ENCODE results near the gene RPS6KL1.
A peak's percentile ranks its signal among the peaks of the same experiment; 100 is the strongest.

RPS6KL1 gene

DNA sequence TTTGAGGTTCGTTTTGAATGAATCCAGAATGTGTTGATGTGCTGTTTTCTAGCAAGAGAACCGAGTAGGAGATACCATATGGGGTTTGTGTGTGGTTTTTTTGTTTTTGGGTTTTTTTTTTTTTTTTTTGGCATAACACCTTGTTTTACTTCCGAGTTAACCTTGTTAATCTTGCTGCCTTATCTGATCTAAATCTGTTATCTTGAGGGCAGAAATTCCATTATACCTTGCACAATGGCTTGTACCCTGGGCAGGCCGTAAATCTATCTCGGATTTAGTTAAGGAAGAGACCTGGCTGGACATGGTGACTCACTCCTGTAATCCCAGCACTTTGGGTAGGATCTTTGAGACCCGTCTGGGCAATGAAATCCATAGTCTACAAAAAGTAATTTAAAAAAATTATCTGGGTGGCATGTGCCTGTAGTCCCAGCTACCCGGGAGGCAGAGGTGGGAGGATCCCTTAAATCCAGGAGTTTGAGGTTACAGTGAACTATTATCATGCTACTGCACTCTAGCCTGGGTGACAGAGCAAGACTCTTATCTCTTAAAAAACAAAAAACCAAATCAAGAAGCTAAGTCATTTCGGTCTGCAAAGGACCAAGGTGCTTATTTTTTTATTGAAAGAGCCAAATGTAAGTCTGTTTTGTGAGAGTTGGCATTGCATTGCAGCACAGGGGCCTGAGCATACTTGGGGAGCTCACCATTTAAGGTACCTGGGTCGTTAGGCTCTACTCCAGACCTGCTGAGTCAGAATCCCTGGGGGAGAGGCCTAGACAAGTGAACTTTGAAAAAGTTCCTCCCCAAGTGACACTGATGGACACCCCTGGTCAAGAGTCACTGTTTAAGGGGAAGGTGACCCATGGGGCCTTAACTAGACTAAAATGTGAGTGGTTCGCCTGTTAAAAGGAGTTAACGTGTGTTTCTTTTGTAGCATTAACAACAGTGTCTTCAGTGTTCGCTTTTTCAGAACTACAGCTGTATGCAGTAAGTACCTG, 34.6 kb downstream of the RPS6KL1 start:
- TF ChIP-seq ZFP3 (CRISPR knock-in tag; IDR thresholded peaks at IDR 0.05), result no peak
- peak; percentile 92 for TF ChIP-seq ISL1 (CRISPR knock-in tag; IDR thresholded peaks at IDR 0.05)
- ATAC-seq, result peak; percentile 71

DNA sequence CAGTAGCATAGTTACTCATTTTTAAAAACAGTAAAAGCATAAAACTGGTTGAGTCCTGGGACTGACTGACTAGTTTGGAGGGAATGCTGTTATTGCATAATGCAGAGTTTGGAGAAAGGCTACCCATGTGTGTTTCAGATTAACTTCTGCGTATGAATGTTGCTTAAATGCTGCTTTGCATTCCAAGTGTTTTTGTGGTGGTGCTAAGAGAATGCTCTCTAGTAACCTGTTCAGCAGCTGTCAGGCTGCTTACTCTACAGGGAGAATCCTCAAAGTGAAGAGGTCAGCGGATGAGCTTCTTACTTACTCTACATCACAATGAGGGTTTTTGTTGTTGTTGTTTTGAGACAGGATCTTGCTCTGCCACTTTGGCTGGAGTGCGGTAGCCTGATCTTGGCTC, 37.1 kb downstream of the RPS6KL1 start:
- ATAC-seq, result peak; percentile 53
- TF ChIP-seq, protein P1, sequence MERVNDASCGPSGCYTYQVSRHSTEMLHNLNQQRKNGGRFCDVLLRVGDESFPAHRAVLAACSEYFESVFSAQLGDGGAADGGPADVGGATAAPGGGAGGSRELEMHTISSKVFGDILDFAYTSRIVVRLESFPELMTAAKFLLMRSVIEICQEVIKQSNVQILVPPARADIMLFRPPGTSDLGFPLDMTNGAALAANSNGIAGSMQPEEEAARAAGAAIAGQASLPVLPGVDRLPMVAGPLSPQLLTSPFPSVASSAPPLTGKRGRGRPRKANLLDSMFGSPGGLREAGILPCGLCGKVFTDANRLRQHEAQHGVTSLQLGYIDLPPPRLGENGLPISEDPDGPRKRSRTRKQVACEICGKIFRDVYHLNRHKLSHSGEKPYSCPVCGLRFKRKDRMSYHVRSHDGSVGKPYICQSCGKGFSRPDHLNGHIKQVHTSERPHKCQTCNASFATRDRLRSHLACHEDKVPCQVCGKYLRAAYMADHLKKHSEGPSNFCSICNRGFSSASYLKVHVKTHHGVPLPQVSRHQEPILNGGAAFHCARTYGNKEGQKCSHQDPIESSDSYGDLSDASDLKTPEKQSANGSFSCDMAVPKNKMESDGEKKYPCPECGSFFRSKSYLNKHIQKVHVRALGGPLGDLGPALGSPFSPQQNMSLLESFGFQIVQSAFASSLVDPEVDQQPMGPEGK (CRISPR knock-in tag; IDR thresholded peaks at IDR 0.05; ENCODE audit: borderline replicate concordance), result no peak
- TF ChIP-seq ZC3H10 (CRISPR knock-in tag; IDR thresholded peaks at IDR 0.05), result no peak

DNA sequence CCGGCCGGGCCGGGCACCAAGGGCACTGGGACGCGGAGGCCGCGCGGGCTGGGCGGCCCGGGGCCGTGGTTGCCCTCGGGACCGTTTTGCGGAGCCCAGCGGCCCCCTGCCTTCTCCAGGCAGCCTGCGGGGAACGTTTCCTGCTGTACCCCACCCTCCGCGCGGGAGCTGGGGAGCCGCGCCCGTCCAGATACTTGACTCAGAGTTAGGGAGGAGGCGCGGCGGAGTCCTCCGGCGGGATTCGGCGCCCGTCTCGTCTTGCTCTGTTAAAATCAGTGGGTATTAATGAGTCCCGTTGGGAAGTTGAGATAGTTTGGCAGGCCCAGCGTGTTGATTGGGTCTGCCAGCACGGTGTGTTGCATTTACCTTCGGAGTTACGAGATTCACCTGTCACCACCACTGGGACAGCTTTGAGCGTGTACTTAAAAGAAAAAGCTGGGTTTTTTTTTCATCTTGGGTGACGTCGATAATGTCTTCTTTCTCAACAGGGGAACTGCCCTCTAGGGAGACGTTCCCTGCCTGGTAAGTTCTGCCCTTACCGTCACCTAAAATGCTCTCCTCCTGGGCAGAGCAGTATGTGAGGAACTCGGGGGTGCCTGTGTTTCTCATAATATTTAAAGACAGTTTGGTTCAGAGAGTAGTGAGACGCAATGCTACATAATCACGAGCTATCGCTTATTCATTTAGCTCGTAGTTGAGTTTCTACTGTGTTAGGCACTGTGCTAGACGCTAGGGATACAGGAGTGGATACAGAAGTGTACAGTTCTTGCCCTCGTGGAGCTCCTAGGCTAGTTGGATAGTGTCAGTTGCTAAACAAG, 40.7 kb downstream of the RPS6KL1 start:
- no peak for TF ChIP-seq ZFP3 (CRISPR knock-in tag; IDR thresholded peaks at IDR 0.05)
- ATAC-seq, result peak; percentile 50

DNA sequence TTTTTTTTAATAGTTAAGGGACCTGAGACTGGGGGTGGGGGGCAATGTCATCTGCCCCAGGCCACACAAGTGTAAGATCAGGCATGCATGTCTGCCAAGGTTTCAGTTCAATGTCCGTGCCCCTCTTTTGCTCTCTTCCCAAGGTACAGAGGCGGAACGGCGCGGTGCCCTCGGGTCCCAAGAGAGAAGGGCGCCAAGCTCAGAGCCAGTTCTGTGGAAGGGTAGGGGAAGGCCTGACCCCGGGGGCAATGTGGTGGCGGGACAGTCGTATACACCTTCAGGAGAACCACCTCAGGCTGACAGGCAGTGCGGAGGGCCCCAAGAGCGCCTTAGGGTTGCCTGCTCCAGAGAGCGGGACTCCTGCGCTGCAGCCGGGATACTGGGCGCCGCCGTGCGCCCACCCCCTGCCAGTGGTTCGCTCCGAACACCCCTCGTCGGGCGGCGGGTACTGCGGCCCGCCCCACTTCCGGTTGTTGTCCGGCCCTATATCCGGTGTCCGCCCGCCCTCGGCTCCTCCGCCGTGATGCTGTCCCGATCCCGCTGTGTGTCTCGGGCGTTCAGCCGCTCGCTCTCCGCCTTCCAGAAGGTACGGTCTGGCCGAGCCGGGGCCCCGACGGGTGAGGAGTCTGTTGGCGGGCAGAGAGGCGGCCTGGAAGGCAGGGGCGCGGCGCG, 41.5 kb downstream of the RPS6KL1 start, which contains the start of gene DLST:
Gene DLST, plus strand, starts transcription at position 486 of the 672 bp plus-strand sequence. Its CDS starts 38 bp downstream, at position 524.
- TF ChIP-seq ZFP3 (CRISPR knock-in tag; IDR thresholded peaks at IDR 0.05) (peak; percentile 86), GLIS3 (CRISPR knock-in tag; IDR thresholded peaks at IDR 0.05) (0 out of 2 replicates have a peak, but pooled peaks have one; percentile 15), ZNF565 (CRISPR knock-in tag; conservative IDR thresholded peaks at IDR 0.05; ENCODE audit: low read depth) (no peak)
- TF ChIP-seq, protein P2, sequence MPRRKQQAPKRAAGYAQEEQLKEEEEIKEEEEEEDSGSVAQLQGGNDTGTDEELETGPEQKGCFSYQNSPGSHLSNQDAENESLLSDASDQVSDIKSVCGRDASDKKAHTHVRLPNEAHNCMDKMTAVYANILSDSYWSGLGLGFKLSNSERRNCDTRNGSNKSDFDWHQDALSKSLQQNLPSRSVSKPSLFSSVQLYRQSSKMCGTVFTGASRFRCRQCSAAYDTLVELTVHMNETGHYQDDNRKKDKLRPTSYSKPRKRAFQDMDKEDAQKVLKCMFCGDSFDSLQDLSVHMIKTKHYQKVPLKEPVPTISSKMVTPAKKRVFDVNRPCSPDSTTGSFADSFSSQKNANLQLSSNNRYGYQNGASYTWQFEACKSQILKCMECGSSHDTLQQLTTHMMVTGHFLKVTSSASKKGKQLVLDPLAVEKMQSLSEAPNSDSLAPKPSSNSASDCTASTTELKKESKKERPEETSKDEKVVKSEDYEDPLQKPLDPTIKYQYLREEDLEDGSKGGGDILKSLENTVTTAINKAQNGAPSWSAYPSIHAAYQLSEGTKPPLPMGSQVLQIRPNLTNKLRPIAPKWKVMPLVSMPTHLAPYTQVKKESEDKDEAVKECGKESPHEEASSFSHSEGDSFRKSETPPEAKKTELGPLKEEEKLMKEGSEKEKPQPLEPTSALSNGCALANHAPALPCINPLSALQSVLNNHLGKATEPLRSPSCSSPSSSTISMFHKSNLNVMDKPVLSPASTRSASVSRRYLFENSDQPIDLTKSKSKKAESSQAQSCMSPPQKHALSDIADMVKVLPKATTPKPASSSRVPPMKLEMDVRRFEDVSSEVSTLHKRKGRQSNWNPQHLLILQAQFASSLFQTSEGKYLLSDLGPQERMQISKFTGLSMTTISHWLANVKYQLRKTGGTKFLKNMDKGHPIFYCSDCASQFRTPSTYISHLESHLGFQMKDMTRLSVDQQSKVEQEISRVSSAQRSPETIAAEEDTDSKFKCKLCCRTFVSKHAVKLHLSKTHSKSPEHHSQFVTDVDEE (CRISPR knock-in tag; IDR thresholded peaks at IDR 0.05), result peak; percentile 63
- ATAC-seq, result peak; percentile 92

DNA sequence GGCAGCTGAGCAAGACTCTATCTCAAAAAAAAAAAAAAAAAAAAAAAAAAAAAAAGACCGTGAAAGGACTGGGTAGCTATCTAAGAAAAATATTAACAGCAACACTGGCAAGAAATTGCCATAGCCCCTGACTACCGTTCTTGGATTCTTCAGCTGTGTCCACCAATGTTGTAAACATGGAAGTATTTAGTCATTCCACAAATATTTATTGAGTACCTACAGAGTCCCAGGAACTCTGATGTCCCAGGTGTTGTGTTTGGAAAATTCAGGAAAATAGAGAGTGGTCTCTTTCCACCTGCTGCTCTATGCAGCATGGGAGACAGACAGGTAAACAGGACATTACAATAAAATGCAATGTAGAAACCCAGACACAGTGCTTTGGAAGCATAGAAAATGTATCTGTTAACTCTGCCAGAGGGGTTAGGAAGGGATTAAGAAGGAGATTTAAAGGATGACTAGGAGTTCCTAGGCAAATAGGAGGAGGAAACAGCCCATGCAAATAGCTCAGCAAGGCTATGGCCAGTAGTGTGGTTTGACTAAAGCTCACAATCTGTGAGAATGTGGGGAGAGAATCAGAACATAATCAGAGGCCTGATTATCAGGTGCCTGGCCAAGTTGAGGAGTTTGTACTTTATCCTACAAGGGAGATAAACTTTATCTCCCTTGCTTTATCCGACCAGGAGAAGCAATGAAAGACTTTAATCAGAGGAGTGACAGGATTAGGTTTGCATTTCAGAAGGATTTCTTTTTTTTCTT, 43.5 kb downstream of the RPS6KL1 start:
- no peak for ATAC-seq
- TF ChIP-seq, protein P2 (CRISPR knock-in tag; IDR thresholded peaks at IDR 0.05), result no peak
- TF ChIP-seq RARB (CRISPR knock-in tag; IDR thresholded peaks at IDR 0.05), result no peak
- TF ChIP-seq ZFP30 (CRISPR knock-in tag; IDR thresholded peaks at IDR 0.05), result no peak
- TF ChIP-seq BACH2 (CRISPR knock-in tag; IDR thresholded peaks at IDR 0.05; ENCODE audit: borderline replicate concordance), result no peak
- TF ChIP-seq ZFP3 (CRISPR knock-in tag; IDR thresholded peaks at IDR 0.05), result no peak
- TF ChIP-seq, protein P3, sequence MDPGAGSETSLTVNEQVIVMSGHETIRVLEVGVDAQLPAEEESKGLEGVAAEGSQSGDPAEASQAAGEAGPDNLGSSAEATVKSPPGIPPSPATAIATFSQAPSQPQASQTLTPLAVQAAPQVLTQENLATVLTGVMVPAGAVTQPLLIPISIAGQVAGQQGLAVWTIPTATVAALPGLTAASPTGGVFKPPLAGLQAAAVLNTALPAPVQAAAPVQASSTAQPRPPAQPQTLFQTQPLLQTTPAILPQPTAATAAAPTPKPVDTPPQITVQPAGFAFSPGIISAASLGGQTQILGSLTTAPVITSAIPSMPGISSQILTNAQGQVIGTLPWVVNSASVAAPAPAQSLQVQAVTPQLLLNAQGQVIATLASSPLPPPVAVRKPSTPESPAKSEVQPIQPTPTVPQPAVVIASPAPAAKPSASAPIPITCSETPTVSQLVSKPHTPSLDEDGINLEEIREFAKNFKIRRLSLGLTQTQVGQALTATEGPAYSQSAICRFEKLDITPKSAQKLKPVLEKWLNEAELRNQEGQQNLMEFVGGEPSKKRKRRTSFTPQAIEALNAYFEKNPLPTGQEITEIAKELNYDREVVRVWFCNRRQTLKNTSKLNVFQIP (CRISPR knock-in tag; IDR thresholded peaks at IDR 0.05; ENCODE audit: borderline replicate concordance, low read depth), result no peak
- no peak for TF ChIP-seq TOX (CRISPR knock-in tag; IDR thresholded peaks at IDR 0.05; ENCODE audit: borderline replicate concordance)
- TF ChIP-seq SNAI2 (CRISPR knock-in tag; IDR thresholded peaks at IDR 0.05), result no peak
- TF ChIP-seq, protein P4, sequence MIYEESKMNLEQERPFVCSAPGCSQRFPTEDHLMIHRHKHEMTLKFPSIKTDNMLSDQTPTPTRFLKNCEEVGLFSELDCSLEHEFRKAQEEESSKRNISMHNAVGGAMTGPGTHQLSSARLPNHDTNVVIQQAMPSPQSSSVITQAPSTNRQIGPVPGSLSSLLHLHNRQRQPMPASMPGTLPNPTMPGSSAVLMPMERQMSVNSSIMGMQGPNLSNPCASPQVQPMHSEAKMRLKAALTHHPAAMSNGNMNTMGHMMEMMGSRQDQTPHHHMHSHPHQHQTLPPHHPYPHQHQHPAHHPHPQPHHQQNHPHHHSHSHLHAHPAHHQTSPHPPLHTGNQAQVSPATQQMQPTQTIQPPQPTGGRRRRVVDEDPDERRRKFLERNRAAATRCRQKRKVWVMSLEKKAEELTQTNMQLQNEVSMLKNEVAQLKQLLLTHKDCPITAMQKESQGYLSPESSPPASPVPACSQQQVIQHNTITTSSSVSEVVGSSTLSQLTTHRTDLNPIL (CRISPR knock-in tag; IDR thresholded peaks at IDR 0.05; ENCODE audit: low read depth), result no peak
- TF ChIP-seq PPARA (CRISPR knock-in tag; IDR thresholded peaks at IDR 0.05; ENCODE audit: borderline replicate concordance), result no peak
- no peak for TF ChIP-seq ZNF565 (CRISPR knock-in tag; conservative IDR thresholded peaks at IDR 0.05; ENCODE audit: low read depth)

All from SK-N-SH treated with all-trans-retinoic acid at 6 μM for 48 hours (cell line).